ENCODE results near the gene TEAD1. TPM values are rescaled to one million over a fixed set of nuclear protein-coding genes. Genes with fewer than 3 reads are reported as not detected.

Gene TEAD1
- total and polyA plus RNA-seq, 9 of the 15 experiments (the other 6 are each of a cell fraction or from before 2014, with no cell fraction given), result 1.7 to 17.7 (median 10.8) TPM

DNA sequence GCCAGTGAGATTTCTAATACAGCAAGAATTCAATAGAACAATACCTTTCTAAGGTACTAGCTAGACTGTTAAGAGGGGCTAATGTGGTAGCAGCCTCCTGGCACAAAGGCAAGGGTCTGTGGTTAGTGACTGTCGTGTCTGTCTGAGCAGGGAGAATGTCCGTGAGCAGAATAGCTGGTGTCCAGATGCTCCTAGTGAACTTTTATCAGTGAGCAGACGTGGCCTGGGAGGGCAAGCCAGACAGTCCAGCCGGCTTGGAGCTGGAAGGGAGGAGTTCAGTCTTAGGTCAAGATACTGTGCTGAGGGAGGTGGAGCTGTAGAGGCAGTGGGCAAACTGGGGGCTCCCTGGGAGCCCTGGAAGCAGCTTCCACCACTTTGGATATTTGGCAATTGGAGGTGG lies 138.6 kb downstream of the TEAD1 start (continued):
- TF ChIP-seq CHD1 (IDR thresholded peaks at IDR 0.05; ENCODE audit: low read length) (no peak), EHMT2 (IDR thresholded peaks at IDR 0.05) (no peak), EP300 (IDR thresholded peaks at IDR 0.05; ENCODE audit: low read length) (peak; percentile 35; the same call in 1 of the 2 replicates), TCF3 (CRISPR knock-in tag; IDR thresholded peaks at IDR 0.05) (peak; percentile 88), NFIC (IDR thresholded peaks at IDR 0.05) (peak; percentile 74), HDAC1 (IDR thresholded peaks at IDR 0.05) (peak in 1 of 2 experiments; percentile 51; a peak in 1 of 4 replicates), ZNF133 (CRISPR knock-in tag; IDR thresholded peaks at IDR 0.05) (no peak), BRD4 (IDR thresholded peaks at IDR 0.05) (no peak), ZNF24 (IDR thresholded peaks at IDR 0.05) (0 out of 2 replicates have a peak, but pooled peaks have one; percentile 37), ZNF274 (IDR thresholded peaks at IDR 0.05; ENCODE audit: borderline replicate concordance, low read depth, low read length) (no peak), MTA2 (IDR thresholded peaks at IDR 0.05; ENCODE audit: low read depth) (peak; percentile 68), STAT5A (IDR thresholded peaks at IDR 0.05; ENCODE audit: borderline replicate concordance, low read length) (peak; percentile 54; the same call in 1 of the 2 replicates), ZC3H4 (CRISPR knock-in tag; IDR thresholded peaks at IDR 0.05; ENCODE audit: borderline replicate concordance) (no peak), ZFX (CRISPR knock-in tag; IDR thresholded peaks at IDR 0.05) (no peak), CXXC5 (CRISPR knock-in tag; IDR thresholded peaks at IDR 0.05) (peak; percentile 37), CBX8 (IDR thresholded peaks at IDR 0.05; ENCODE audit: borderline replicate concordance, extremely low read depth, low read depth, low read length, poor library complexity, severe bottlenecking) (no peak)
- TF ChIP-seq, protein P1, sequence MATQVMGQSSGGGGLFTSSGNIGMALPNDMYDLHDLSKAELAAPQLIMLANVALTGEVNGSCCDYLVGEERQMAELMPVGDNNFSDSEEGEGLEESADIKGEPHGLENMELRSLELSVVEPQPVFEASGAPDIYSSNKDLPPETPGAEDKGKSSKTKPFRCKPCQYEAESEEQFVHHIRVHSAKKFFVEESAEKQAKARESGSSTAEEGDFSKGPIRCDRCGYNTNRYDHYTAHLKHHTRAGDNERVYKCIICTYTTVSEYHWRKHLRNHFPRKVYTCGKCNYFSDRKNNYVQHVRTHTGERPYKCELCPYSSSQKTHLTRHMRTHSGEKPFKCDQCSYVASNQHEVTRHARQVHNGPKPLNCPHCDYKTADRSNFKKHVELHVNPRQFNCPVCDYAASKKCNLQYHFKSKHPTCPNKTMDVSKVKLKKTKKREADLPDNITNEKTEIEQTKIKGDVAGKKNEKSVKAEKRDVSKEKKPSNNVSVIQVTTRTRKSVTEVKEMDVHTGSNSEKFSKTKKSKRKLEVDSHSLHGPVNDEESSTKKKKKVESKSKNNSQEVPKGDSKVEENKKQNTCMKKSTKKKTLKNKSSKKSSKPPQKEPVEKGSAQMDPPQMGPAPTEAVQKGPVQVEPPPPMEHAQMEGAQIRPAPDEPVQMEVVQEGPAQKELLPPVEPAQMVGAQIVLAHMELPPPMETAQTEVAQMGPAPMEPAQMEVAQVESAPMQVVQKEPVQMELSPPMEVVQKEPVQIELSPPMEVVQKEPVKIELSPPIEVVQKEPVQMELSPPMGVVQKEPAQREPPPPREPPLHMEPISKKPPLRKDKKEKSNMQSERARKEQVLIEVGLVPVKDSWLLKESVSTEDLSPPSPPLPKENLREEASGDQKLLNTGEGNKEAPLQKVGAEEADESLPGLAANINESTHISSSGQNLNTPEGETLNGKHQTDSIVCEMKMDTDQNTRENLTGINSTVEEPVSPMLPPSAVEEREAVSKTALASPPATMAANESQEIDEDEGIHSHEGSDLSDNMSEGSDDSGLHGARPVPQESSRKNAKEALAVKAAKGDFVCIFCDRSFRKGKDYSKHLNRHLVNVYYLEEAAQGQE (IDR thresholded peaks at IDR 0.05; ENCODE audit: borderline replicate concordance), result peak; percentile 30; the same call in 1 of the 2 replicates
- TF ChIP-seq, protein P1 (CRISPR knock-in tag; IDR thresholded peaks at IDR 0.05; ENCODE audit: low read depth), result no peak
- TF ChIP-seq, protein P2, sequence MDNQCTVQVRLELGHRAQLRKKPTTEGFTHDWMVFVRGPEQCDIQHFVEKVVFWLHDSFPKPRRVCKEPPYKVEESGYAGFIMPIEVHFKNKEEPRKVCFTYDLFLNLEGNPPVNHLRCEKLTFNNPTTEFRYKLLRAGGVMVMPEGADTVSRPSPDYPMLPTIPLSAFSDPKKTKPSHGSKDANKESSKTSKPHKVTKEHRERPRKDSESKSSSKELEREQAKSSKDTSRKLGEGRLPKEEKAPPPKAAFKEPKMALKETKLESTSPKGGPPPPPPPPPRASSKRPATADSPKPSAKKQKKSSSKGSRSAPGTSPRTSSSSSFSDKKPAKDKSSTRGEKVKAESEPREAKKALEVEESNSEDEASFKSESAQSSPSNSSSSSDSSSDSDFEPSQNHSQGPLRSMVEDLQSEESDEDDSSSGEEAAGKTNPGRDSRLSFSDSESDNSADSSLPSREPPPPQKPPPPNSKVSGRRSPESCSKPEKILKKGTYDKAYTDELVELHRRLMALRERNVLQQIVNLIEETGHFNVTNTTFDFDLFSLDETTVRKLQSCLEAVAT (IDR thresholded peaks at IDR 0.05), result 0 out of 4 replicates have a peak, but pooled peaks of 1 of the 2 experiments have one; percentile 21
